A673 (cell line): ENCODE data around the gene LRP1. TPM values are rescaled to one million over a fixed set of nuclear protein-coding genes. Genes with fewer than 3 reads are reported as not detected.

Experiments
- BruUV-seq: library from RNA; stranded (reverse); fragments of 400-500 nt; replicated peaks from 2 replicates; lab custom pipeline; 2021; lab: Mats Ljungman, UMichigan
- CTCF ChIA-PET: fragments of 300-600 bp; sonication (Branson Sonifier 250); formaldehyde crosslinking; loops from one replicate; lab custom pipeline; 2022; ENCODE audit warnings: antibody characterized with exemption; lab: Charles Lee
- POLR2A ChIA-PET: fragments of 300-600 bp; sonication (Branson Sonifier 250); formaldehyde crosslinking; loops from one replicate; lab custom pipeline; 2022; ENCODE audit warnings: antibody characterized with exemption; ENCODE audit not compliant: low non-redundant PET; lab: Charles Lee
- DNase-seq: peaks from one replicate; pipeline ENCODE4 v3.0.0-alpha.2; 2015; ENCODE audit warnings: low spot score
- H3K27ac ChIP-seq: fragments of 200-600 bp; sonication (generic); 2 replicates; pipeline ENCODE4 v1.5.1; 2016; ENCODE audit warnings: mixed run types, low read depth, mild to moderate bottlenecking, mixed read lengths, antibody characterized with exemption, low read length; ENCODE audit not compliant: poor library complexity, severe bottlenecking
- H3K27me3 ChIP-seq: fragments of 200-600 bp; sonication (generic); replicated peaks from 2 replicates; pipeline ENCODE4 v1.6.1; 2017; ENCODE audit warnings: mixed run types, low read depth, mild to moderate bottlenecking, mixed read lengths, antibody characterized with exemption, low read length; ENCODE audit not compliant: insufficient read depth, poor library complexity
- H3K36me3 ChIP-seq: fragments of 200-600 bp; sonication (generic); 2 replicates; pipeline ENCODE4 v1.6.1; 2016; ENCODE audit warnings: mixed run types, mild to moderate bottlenecking, mixed read lengths, antibody characterized with exemption, low read length; ENCODE audit not compliant: insufficient read depth, poor library complexity, severe bottlenecking
- H3K4me1 ChIP-seq: fragments of 200-600 bp; sonication (generic); 2 replicates; pipeline ENCODE4 v1.6.1; 2017; ENCODE audit warnings: mixed run types, mild to moderate bottlenecking, mixed read lengths, antibody characterized with exemption, low read length; ENCODE audit not compliant: insufficient read depth, poor library complexity, severe bottlenecking
- H3K4me3 ChIP-seq: fragments of 200-600 bp; sonication (generic); 2 replicates; pipeline ENCODE4 v1.5.1; 2016; ENCODE audit warnings: low read depth, mixed run types, mild to moderate bottlenecking, mixed read lengths, low read length; ENCODE audit not compliant: poor library complexity, severe bottlenecking
- H3K9me3 ChIP-seq: fragments of 200-600 bp; sonication (generic); 2 replicates; pipeline ENCODE4 v1.6.1; 2016; ENCODE audit warnings: mixed run types, low read depth, mild to moderate bottlenecking, mixed read lengths, antibody characterized with exemption, low read length; ENCODE audit not compliant: poor library complexity, severe bottlenecking
- EZH2 ChIP-seq: fragments of 200-600 bp; sonication (generic); IDR thresholded peaks from 2 replicates; pipeline ENCODE4 v1.6.1; 2017; ENCODE audit warnings: borderline replicate concordance, low read depth, mild to moderate bottlenecking, mixed read lengths, antibody characterized with exemption, low read length; ENCODE audit not compliant: poor library complexity, severe bottlenecking
- intact Hi-C: fragments of 100-400 bp; cut with micrococcal nuclease; formaldehyde crosslinking; loops from one replicate; pipeline ENCODE4 v1.10.0; 2022; ENCODE audit not compliant: unreplicated experiment
- total RNA-seq: library from RNA; stranded (reverse); gene quantifications from 2 replicates; pipeline ENCODE4 v1.2.3, GENCODE V29; 2021
- TF ChIP-seq, protein P1 (sequence below): fragments of 300-800, 200-600 bp; sonication (generic); conservative IDR thresholded peaks from 2 replicates; pipeline ENCODE4 v1.5.1; 2017; ENCODE audit warnings: low read depth, mild to moderate bottlenecking, antibody characterized with exemption, low read length, moderate library complexity, mixed read lengths

Gene LRP1
- total RNA-seq, 1 experiment from 2014 or later, result 31.0 TPM

DNA sequence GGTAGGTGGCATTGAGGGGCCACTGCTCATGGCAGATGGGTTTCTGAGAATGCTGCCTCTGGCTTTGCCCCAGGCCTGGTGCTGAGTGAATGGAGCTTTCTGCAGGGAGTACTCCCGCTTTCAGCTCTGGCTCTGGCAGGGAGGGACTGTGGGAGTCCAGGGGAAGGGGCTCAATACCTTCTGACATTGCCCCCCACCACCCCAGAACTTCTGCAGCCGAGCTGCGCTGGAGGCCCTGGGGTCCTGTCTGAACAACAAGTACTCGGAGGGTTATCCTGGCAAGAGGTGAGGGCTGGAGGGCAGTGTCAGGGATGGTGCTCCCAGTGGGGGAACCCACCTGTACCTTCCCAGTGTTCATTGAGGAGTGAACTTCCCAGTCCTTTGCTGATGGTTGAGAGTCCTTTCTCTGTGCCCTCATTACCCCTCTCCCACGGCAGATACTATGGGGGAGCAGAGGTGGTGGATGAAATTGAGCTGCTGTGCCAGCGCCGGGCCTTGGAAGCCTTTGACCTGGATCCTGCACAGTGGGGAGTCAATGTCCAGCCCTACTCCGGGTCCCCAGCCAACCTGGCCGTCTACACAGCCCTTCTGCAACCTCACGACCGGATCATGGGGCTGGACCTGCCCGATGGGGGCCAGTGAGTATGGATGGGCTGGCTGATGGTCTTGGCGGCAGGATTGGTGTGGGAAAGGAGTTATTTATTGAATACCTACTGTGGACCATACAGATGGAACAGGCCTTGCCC, 103.2 kb downstream of the LRP1 start:
- DNase-seq, result no peak
- POLR2A ChIA-PET, result no interaction called here
- no TSS peak for BruUV-seq

DNA sequence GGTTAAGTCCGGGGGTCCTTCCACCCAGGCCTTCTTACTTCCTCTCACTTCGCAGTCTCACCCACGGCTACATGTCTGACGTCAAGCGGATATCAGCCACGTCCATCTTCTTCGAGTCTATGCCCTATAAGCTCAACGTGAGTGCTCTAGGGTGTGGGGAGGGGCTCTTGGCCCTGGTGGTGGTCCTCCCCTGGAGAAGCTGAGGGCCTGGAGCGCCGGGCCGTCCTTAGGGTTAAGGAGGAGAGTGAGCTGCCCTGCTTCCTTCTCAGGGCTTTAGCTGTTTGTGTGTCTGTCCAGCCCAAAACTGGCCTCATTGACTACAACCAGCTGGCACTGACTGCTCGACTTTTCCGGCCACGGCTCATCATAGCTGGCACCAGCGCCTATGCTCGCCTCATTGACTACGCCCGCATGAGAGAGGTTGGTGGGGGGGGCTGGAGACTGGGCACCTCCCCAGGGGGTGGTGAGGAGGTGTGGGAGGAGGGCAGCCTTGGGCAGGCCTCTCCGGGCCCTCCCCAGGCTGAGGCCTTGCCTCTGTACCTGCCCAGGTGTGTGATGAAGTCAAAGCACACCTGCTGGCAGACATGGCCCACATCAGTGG, 104.0 kb downstream of the LRP1 start:
- no TSS peak for BruUV-seq
- H3K36me3 ChIP-seq, result peaks cover 43% of the 10 kb centered on the region
- POLR2A ChIA-PET, result interaction anchor here (0.6 kb wide), 1 partner anchor 138 kb away, joined by 7 read pairs; no protein-coding TSS in a partner anchor
- H3K4me3 ChIP-seq, result no peak overlapping the region
- intact Hi-C loops, result no loop called here
- H3K4me1 ChIP-seq, result peaks cover 28% of the 10 kb centered on the region
- no peaks in the 10 kb centered on the region for H3K9me3 ChIP-seq
- TF ChIP-seq EZH2, result no peak
- TF ChIP-seq, protein P1, sequence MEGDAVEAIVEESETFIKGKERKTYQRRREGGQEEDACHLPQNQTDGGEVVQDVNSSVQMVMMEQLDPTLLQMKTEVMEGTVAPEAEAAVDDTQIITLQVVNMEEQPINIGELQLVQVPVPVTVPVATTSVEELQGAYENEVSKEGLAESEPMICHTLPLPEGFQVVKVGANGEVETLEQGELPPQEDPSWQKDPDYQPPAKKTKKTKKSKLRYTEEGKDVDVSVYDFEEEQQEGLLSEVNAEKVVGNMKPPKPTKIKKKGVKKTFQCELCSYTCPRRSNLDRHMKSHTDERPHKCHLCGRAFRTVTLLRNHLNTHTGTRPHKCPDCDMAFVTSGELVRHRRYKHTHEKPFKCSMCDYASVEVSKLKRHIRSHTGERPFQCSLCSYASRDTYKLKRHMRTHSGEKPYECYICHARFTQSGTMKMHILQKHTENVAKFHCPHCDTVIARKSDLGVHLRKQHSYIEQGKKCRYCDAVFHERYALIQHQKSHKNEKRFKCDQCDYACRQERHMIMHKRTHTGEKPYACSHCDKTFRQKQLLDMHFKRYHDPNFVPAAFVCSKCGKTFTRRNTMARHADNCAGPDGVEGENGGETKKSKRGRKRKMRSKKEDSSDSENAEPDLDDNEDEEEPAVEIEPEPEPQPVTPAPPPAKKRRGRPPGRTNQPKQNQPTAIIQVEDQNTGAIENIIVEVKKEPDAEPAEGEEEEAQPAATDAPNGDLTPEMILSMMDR, result no peak
- DNase-seq, result no peak
- CTCF ChIA-PET, result interaction anchor here (1.6 kb wide), 1 partner anchor 19 kb away, joined by 4 read pairs; no protein-coding TSS in a partner anchor
- H3K27me3 ChIP-seq, result no peaks in the 10 kb centered on the region
- H3K27ac ChIP-seq, result no peak overlapping the region

More for the DNA sequence above, 103.2 kb downstream of the LRP1 start:
- Histone ChIP-seq H3K36me3 (peaks cover 43% of the 10 kb centered on the region), H3K27me3 (no peaks in the 10 kb centered on the region), H3K4me3 (peak overlapping the region; percentile 91), H3K27ac (peak overlapping the region; percentile 43), H3K9me3 (no peaks in the 10 kb centered on the region), H3K4me1 (peaks cover 35% of the 10 kb centered on the region)
- TF ChIP-seq, protein P1, result no peak
- TF ChIP-seq EZH2, result no peak
- intact Hi-C loops, result no loop called here
- CTCF ChIA-PET, result interaction anchor here (0.6 kb wide), 1 partner anchor 8 kb away, joined by 3 read pairs; no protein-coding TSS in a partner anchor

DNA sequence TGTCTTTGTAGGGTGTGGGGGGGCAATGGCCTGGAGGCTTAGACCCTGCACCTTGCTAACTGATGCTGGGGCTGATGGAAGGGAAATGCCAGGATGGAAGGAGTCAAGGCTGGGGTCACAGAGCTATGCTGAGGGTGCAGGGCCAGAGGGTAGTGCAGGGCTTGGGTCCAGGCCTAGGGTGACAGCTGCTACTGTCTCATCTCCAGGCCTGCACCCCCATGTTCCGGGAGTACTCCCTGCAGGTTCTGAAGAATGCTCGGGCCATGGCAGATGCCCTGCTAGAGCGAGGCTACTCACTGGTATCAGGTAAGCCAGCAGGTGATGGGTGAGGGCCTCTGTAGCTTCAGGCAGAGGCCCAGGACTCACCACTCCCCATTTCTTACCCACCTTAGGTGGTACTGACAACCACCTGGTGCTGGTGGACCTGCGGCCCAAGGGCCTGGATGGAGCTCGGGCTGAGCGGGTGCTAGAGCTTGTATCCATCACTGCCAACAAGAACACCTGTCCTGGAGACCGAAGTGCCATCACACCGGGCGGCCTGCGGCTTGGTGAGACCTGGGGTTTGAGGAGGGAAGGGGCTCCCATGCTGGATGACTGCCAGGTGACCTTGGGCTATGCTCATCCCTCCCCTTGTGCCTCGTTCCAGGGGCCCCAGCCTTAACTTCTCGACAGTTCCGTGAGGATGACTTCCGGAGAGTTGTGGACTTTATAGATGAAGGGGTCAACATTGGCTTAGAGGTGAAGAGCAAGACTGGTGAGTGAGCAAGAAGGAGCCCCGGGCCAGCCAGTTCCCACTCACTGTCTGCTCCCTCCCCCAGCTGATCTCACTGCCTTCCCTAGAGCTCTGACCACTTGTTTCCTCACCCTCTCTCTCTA, 105.3 kb downstream of the LRP1 start:
- no peak for DNase-seq
- no TSS peak for BruUV-seq
- ChIA-PET CTCF (interaction anchor here (1.6 kb wide), 1 partner anchor 20 kb away, joined by 4 read pairs; no protein-coding TSS in a partner anchor), POLR2A (no interaction called here)
- peaks cover 43% of the 10 kb centered on the region for H3K36me3 ChIP-seq
- H3K4me3 ChIP-seq, result no peak overlapping the region
- no peaks in the 10 kb centered on the region for H3K9me3 ChIP-seq
- TF ChIP-seq, protein P1, result no peak
- no peak for TF ChIP-seq EZH2
- intact Hi-C loops, result no loop called here
- H3K27ac ChIP-seq, result peak overlapping the region; percentile 32
- H3K4me1 ChIP-seq, result peaks cover 40% of the 10 kb centered on the region
- H3K27me3 ChIP-seq, result no peaks in the 10 kb centered on the region
